ENCODE results near the gene SOCS3.

DNA sequence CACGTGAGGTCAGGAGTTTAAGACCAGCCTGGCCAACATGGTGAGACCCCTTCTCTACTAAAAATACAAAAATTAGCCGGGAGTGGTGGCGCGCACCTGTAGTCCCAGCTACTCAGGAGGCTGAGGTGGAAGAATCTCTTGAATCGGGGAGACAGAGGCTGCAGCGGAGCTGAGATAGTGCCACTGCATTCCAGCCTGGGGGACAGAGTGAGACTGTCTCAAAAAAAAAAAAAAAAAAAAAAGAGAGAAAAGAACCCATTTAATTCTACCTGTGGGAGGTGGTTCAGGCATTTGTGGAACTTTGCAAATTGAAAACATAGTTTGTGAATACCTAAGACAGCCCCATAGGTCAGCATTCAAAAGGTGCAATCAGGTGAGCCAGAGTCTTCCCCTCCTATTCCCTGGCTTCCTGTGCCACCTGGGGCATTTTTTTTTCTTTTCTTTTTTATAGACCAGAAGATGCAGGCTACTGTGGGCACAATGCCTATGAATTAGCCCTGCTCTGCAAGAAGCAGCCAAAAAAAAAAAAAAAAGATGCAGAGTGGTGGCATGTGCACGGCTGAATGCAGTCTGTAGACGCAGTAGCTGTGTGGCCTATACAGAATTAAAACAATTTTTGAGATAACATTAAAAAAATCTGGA lies 9.1 kb upstream of the SOCS3 start:
- TF ChIP-seq ZNF777 (tag by site-specific recombination; IDR thresholded peaks at IDR 0.05; ENCODE audit: borderline replicate concordance) (no peak), ZIC2 (tag by site-specific recombination; IDR thresholded peaks at IDR 0.05) (no peak), ZNF155 (tag by site-specific recombination; IDR thresholded peaks at IDR 0.05) (no peak), ZNF274 (IDR thresholded peaks at IDR 0.05; ENCODE audit: low read length) (no peak), ZNF274 (tag by site-specific recombination; IDR thresholded peaks at IDR 0.05; ENCODE audit: borderline replicate concordance) (no peak)
- TF ChIP-seq, protein P1, sequence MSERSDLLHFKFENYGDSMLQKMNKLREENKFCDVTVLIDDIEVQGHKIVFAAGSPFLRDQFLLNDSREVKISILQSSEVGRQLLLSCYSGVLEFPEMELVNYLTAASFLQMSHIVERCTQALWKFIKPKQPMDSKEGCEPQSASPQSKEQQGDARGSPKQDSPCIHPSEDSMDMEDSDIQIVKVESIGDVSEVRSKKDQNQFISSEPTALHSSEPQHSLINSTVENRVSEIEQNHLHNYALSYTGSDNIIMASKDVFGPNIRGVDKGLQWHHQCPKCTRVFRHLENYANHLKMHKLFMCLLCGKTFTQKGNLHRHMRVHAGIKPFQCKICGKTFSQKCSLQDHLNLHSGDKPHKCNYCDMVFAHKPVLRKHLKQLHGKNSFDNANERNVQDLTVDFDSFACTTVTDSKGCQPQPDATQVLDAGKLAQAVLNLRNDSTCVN (tag by site-specific recombination; optimal IDR thresholded peaks at IDR 0.05) = no peak
- TF ChIP-seq, protein P2, sequence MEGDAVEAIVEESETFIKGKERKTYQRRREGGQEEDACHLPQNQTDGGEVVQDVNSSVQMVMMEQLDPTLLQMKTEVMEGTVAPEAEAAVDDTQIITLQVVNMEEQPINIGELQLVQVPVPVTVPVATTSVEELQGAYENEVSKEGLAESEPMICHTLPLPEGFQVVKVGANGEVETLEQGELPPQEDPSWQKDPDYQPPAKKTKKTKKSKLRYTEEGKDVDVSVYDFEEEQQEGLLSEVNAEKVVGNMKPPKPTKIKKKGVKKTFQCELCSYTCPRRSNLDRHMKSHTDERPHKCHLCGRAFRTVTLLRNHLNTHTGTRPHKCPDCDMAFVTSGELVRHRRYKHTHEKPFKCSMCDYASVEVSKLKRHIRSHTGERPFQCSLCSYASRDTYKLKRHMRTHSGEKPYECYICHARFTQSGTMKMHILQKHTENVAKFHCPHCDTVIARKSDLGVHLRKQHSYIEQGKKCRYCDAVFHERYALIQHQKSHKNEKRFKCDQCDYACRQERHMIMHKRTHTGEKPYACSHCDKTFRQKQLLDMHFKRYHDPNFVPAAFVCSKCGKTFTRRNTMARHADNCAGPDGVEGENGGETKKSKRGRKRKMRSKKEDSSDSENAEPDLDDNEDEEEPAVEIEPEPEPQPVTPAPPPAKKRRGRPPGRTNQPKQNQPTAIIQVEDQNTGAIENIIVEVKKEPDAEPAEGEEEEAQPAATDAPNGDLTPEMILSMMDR (tag by site-specific recombination; IDR thresholded peaks at IDR 0.05) = no peak
- TF ChIP-seq, protein P3, sequence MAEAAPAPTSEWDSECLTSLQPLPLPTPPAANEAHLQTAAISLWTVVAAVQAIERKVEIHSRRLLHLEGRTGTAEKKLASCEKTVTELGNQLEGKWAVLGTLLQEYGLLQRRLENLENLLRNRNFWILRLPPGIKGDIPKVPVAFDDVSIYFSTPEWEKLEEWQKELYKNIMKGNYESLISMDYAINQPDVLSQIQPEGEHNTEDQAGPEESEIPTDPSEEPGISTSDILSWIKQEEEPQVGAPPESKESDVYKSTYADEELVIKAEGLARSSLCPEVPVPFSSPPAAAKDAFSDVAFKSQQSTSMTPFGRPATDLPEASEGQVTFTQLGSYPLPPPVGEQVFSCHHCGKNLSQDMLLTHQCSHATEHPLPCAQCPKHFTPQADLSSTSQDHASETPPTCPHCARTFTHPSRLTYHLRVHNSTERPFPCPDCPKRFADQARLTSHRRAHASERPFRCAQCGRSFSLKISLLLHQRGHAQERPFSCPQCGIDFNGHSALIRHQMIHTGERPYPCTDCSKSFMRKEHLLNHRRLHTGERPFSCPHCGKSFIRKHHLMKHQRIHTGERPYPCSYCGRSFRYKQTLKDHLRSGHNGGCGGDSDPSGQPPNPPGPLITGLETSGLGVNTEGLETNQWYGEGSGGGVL (tag by site-specific recombination; IDR thresholded peaks at IDR 0.05) = no peak
